Subcutaneous preadipocyte (primary cell): Measurements from ENCODE around the gene FSTL1. TPM values are rescaled to one million over a fixed set of nuclear protein-coding genes. Genes with fewer than 3 reads are reported as not detected.

ENCODE experiments used
- total RNA-seq: library from RNA; depleted of rRNA; stranded (reverse); fragments of >200 nt; gene quantifications from 2 replicates; pipeline ENCODE4 v1.2.3, GENCODE V29; 2012

The FSTL1 gene
- total RNA-seq, result 920 and 1,034 TPM in 2 replicates

GRCh38 chr3:120450600-120451271 is at the start of gene FSTL1:
FSTL1 (minus strand) TSS chr3:120450992; CDS start chr3:120450746, 246 bp downstream.

GRCh38 chr3:120348991-120349854 is 101.6 kb downstream of the FSTL1 start, which contains the start of gene LRRC58:
LRRC58 (minus strand) TSS chr3:120349354; CDS start chr3:120349243, 111 bp downstream.

Other genes with a start within 250 kb of the FSTL1 start
- 0.37 and 1.4 TPM in 2 replicates for gene GPR156, start 165.8 kb downstream of the FSTL1 start, total RNA-seq
- 37.5 and 51.2 TPM in 2 replicates for gene LRRC58, start 101.6 kb downstream of the FSTL1 start, total RNA-seq
- gene NDUFB4, start 145.3 kb upstream of the FSTL1 start, total RNA-seq, result 30.9 and 33.1 TPM in 2 replicates
- 0.20 TPM in 1 of 2 replicates, not detected in the other for gene HGD, start 231.2 kb upstream of the FSTL1 start, total RNA-seq